Activated CD8-positive, alpha-beta memory T cell treated with anti-CD3 and anti-CD28 coated beads, Interleukin-2, amount 50 U/mL, for 1 hour (primary cell): ENCODE data around the gene SPOUT1.
"Not testable (repeated sequence)": the region's sequence is repeated elsewhere in the genome, so short reads cannot be mapped to it uniquely, and the experiment has no call there.

Experiments
- DNase-seq: peaks from one replicate; pipeline ENCODE4 v3.0.0-alpha.2; 2020; ENCODE audit errors: extremely low read depth

Gene SPOUT1

GRCh38 chr9:128809831-128810230 is 19.8 kb downstream of the SPOUT1 start:
- DNase-seq, result no peak

- DNase-seq, result no peak
Observed at GRCh38 chr9:128809036-128809599, 20.5 kb downstream of the SPOUT1 start.

- no peak for DNase-seq
Observed at GRCh38 chr9:128808543-128808942, 21.1 kb downstream of the SPOUT1 start.

- no peak for DNase-seq
Observed at GRCh38 chr9:128807827-128808226, 21.8 kb downstream of the SPOUT1 start.

- DNase-seq, result no peak
Observed at GRCh38 chr9:128805661-128806060, 23.9 kb downstream of the SPOUT1 start.

- no peak for DNase-seq
Observed at GRCh38 chr9:128802482-128802881, 27.1 kb downstream of the SPOUT1 start.

GRCh38 chr9:128800061-128800460 is 29.5 kb downstream of the SPOUT1 start:
- DNase-seq, result no peak

GRCh38 chr9:128798896-128799295 is 30.7 kb downstream of the SPOUT1 start:
- DNase-seq, result no peak

GRCh38 chr9:128794961-128795360 is 34.6 kb downstream of the SPOUT1 start:
- DNase-seq, result not testable (repeated sequence)

- DNase-seq, result no peak
Observed at GRCh38 chr9:128792978-128793686, 36.5 kb downstream of the SPOUT1 start.

- no peak for DNase-seq
Observed at GRCh38 chr9:128792134-128792533, 37.5 kb downstream of the SPOUT1 start.

GRCh38 chr9:128790536-128790935 is 39.1 kb downstream of the SPOUT1 start:
- no peak for DNase-seq

GRCh38 chr9:128788445-128788844 is 41.1 kb downstream of the SPOUT1 start:
- no peak for DNase-seq

- no peak for DNase-seq
Observed at GRCh38 chr9:128787659-128788058, 41.9 kb downstream of the SPOUT1 start.

GRCh38 chr9:128786681-128787601 is 42.7 kb downstream of the SPOUT1 start, which contains the start of gene TBC1D13:
Gene TBC1D13, plus strand, starts transcription at chr9:128787253. Its CDS starts 101 bp downstream, at chr9:128787354.
- peak; percentile 76 for DNase-seq

GRCh38 chr9:128785427-128785826 is 44.2 kb downstream of the SPOUT1 start:
- DNase-seq, result no peak

GRCh38 chr9:128782669-128783068 is 46.9 kb downstream of the SPOUT1 start:
- no peak for DNase-seq

GRCh38 chr9:128781187-128782070 is 48.2 kb downstream of the SPOUT1 start:
- no peak for DNase-seq

GRCh38 chr9:128780093-128780492 is 49.5 kb downstream of the SPOUT1 start:
- not testable (repeated sequence) for DNase-seq

GRCh38 chr9:128774804-128775203 is 54.8 kb downstream of the SPOUT1 start:
- DNase-seq, result no peak

GRCh38 chr9:128773049-128773448 is 56.5 kb downstream of the SPOUT1 start:
- no peak for DNase-seq
